Measurements from ENCODE around the gene TDP2.
A peak's percentile ranks its signal among the peaks of the same experiment; 100 is the strongest.

The TDP2 gene

GRCh38 chr6:24666641-24667377 is at the start of gene TDP2, which contains the start of gene ACOT13:
Gene TDP2, minus strand, starts transcription at chr6:24666899. Its CDS starts 37 bp downstream, at chr6:24666862.
Gene ACOT13, plus strand, starts transcription at chr6:24667077. Its CDS starts 187 bp downstream, at chr6:24667264.
- DNase-seq = peak; percentile 97

GRCh38 chr6:24710519-24711303 is 44.0 kb upstream of the TDP2 start:
- no peak for DNase-seq

- no peak for DNase-seq
These were observed 42.5 kb upstream of the TDP2 start for GRCh38 chr6:24709014-24709711.

- DNase-seq = no peak
These were observed 41.9 kb upstream of the TDP2 start for GRCh38 chr6:24708612-24709011.

GRCh38 chr6:24704468-24704867 is 37.8 kb upstream of the TDP2 start:
- DNase-seq = no peak

- DNase-seq = no peak
These were observed 36.1 kb upstream of the TDP2 start for GRCh38 chr6:24702720-24703282.

GRCh38 chr6:24699521-24700359 is 33.0 kb upstream of the TDP2 start:
- DNase-seq = no peak

GRCh38 chr6:24696097-24696496 is 29.4 kb upstream of the TDP2 start:
- no peak for DNase-seq

- DNase-seq = peak; percentile 46
These were observed 28.9 kb upstream of the TDP2 start for GRCh38 chr6:24695635-24696034.

- no peak for DNase-seq
These were observed 27.5 kb upstream of the TDP2 start for GRCh38 chr6:24694198-24694597.

GRCh38 chr6:24692848-24693592 is 26.3 kb upstream of the TDP2 start:
- DNase-seq = no peak

- no peak for DNase-seq
These were observed 25.7 kb upstream of the TDP2 start for GRCh38 chr6:24692415-24692814.

GRCh38 chr6:24692003-24692402 is 25.3 kb upstream of the TDP2 start:
- DNase-seq = no peak

GRCh38 chr6:24691550-24691949 is 24.9 kb upstream of the TDP2 start:
- no peak for DNase-seq

- no peak for DNase-seq
These were observed 23.9 kb upstream of the TDP2 start for GRCh38 chr6:24690593-24690992.

- no peak for DNase-seq
These were observed 23.3 kb upstream of the TDP2 start for GRCh38 chr6:24689964-24690363.

GRCh38 chr6:24686946-24687345 is 20.2 kb upstream of the TDP2 start:
- no peak for DNase-seq

GRCh38 chr6:24686408-24686807 is 19.7 kb upstream of the TDP2 start:
- no peak for DNase-seq

- no peak for DNase-seq
These were observed 16.9 kb upstream of the TDP2 start for GRCh38 chr6:24683297-24684296.

- no peak for DNase-seq
These were observed 13.9 kb upstream of the TDP2 start for GRCh38 chr6:24680582-24680981.
